Neural progenitor cell (in vitro differentiated cells): Measurements from ENCODE around the gene MACROD2. TPM values are rescaled to one million over a fixed set of nuclear protein-coding genes. Genes with fewer than 3 reads are reported as not detected.

ENCODE experiments used
- DNase-seq: peaks from one replicate; pipeline ENCODE4 v3.0.0-alpha.2; 2016; ENCODE audit warnings: low spot score
- H2AFZ ChIP-seq: fragments of 200-600 bp; sonication (generic); replicated peaks from 2 replicates; pipeline ENCODE4 v1.6.1; 2016; ENCODE audit warnings: antibody characterized with exemption
- H3F3A ChIP-seq: fragments of 200-600 bp; sonication (generic); 2 replicates; pipeline ENCODE4 v1.6.1; 2016; ENCODE audit warnings: antibody characterized with exemption, low read depth
- H3K27ac ChIP-seq: fragments of 200-600 bp; sonication (generic); 2 replicates; pipeline ENCODE4 v1.5.1; 2016; ENCODE audit warnings: mild to moderate bottlenecking
- H3K27me3 ChIP-seq: fragments of 200-600 bp; sonication (generic); 2 replicates; pipeline ENCODE4 v1.6.1; 2016; ENCODE audit warnings: mild to moderate bottlenecking, moderate library complexity
- H3K36me3 ChIP-seq: fragments of 200-600 bp; sonication (generic); 2 replicates; pipeline ENCODE4 v1.5.1; 2016
- H3K4me1 ChIP-seq: fragments of 200-600 bp; sonication (generic); 2 replicates; pipeline ENCODE4 v1.6.1; 2016; ENCODE audit warnings: mixed run types
- H3K4me2 ChIP-seq: fragments of 200-600 bp; sonication (generic); 2 replicates; pipeline ENCODE4 v1.6.1; 2016
- H3K4me3 ChIP-seq: fragments of 200-600 bp; sonication (generic); 2 replicates; pipeline ENCODE4 v1.5.1; 2016
- H3K79me2 ChIP-seq: fragments of 200-600 bp; sonication (generic); 2 replicates; pipeline ENCODE4 v1.6.1; 2016; ENCODE audit warnings: low read depth
- H3K9ac ChIP-seq: fragments of 200-600 bp; sonication (generic); 2 replicates; pipeline ENCODE4 v1.6.1; 2016
- H3K9me3 ChIP-seq: fragments of 200-600 bp; sonication (generic); 2 replicates; pipeline ENCODE4 v1.5.1; 2016; ENCODE audit warnings: low read depth
- H4K20me1 ChIP-seq: fragments of 200-600 bp; sonication (generic); 2 replicates; pipeline ENCODE4 v1.6.1; 2016; ENCODE audit warnings: low read depth
- H3K27ac Mint-ChIP-seq: 3 replicates; pipeline ENCODE4 v1.8.0; 2021; ENCODE audit warnings: mixed read lengths
- H3K27me3 Mint-ChIP-seq: 2 replicates; pipeline ENCODE4 v1.8.0; 2022; ENCODE audit warnings: low read depth, mild to moderate bottlenecking, inconsistent platforms, moderate library complexity, mixed read lengths; ENCODE audit not compliant: insufficient read depth
- H3K36me3 Mint-ChIP-seq: 3 replicates; pipeline ENCODE4 v1.8.0; 2021; ENCODE audit warnings: mixed read lengths
- H3K4me1 Mint-ChIP-seq: 3 replicates; pipeline ENCODE4 v1.8.0; 2021; ENCODE audit warnings: mixed read lengths
- H3K4me3 Mint-ChIP-seq: 3 replicates; pipeline ENCODE4 v1.8.0; 2021; ENCODE audit warnings: mild to moderate bottlenecking, moderate library complexity, mixed read lengths
- H3K9me3 Mint-ChIP-seq: 3 replicates; pipeline ENCODE4 v1.8.0; 2020; ENCODE audit warnings: mixed read lengths
- EZH2 ChIP-seq: fragments of 200-600 bp; sonication (generic); IDR thresholded peaks from 2 replicates; pipeline ENCODE4 v1.6.1; 2017; ENCODE audit warnings: antibody characterized with exemption, mild to moderate bottlenecking, moderate library complexity
- EZH2phosphoT487 ChIP-seq: fragments of 200-600 bp; sonication (generic); IDR thresholded peaks from 2 replicates; pipeline ENCODE4 v1.6.1; 2017; ENCODE audit warnings: antibody characterized with exemption
- total RNA-seq: library from RNA; depleted of rRNA; stranded (reverse); fragments of >200 nt; gene quantifications from 2 replicates; pipeline ENCODE4 v1.2.3, GENCODE V29; 2015; ENCODE audit warnings: low replicate concordance
- TF ChIP-seq, protein P1 (sequence below): fragments of 200-600 bp; sonication (generic); IDR thresholded peaks from 2 replicates; pipeline ENCODE4 v1.5.1; 2017; ENCODE audit warnings: antibody characterized with exemption, mild to moderate bottlenecking

Gene MACROD2
- total RNA-seq, 1 donor from 2014 or later: 11.9 TPM

GRCh38 chr20:15342991-15343523, 1347.7 kb downstream of the MACROD2 start:
- Mint-ChIP-seq H3K9me3 (no peaks in the 10 kb centered on the region), H3K4me3 (no peak overlapping the region), H3K4me1 (no peaks in the 10 kb centered on the region), H3K27me3 (no peaks in the 10 kb centered on the region), H3K36me3 (no peaks in the 10 kb centered on the region), H3K27ac (no peak overlapping the region)
- H3F3A ChIP-seq: no peaks in the 10 kb centered on the region
- H3K36me3 ChIP-seq: no peaks in the 10 kb centered on the region
- no peak overlapping the region for H3K4me3 ChIP-seq
- H4K20me1 ChIP-seq: no peaks in the 10 kb centered on the region
- H3K27ac ChIP-seq: no peak overlapping the region
- H3K79me2 ChIP-seq: no peaks in the 10 kb centered on the region
- H3K4me2 ChIP-seq: no peak overlapping the region
- TF ChIP-seq EZH2 (no peak), EZH2phosphoT487 (no peak)
- TF ChIP-seq, protein P1, sequence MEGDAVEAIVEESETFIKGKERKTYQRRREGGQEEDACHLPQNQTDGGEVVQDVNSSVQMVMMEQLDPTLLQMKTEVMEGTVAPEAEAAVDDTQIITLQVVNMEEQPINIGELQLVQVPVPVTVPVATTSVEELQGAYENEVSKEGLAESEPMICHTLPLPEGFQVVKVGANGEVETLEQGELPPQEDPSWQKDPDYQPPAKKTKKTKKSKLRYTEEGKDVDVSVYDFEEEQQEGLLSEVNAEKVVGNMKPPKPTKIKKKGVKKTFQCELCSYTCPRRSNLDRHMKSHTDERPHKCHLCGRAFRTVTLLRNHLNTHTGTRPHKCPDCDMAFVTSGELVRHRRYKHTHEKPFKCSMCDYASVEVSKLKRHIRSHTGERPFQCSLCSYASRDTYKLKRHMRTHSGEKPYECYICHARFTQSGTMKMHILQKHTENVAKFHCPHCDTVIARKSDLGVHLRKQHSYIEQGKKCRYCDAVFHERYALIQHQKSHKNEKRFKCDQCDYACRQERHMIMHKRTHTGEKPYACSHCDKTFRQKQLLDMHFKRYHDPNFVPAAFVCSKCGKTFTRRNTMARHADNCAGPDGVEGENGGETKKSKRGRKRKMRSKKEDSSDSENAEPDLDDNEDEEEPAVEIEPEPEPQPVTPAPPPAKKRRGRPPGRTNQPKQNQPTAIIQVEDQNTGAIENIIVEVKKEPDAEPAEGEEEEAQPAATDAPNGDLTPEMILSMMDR: no peak
- no peaks in the 10 kb centered on the region for H3K27me3 ChIP-seq
- no peak overlapping the region for H2AFZ ChIP-seq
- no peak overlapping the region for H3K9ac ChIP-seq
- no peak for DNase-seq
- no peaks in the 10 kb centered on the region for H3K4me1 ChIP-seq
- no peaks in the 10 kb centered on the region for H3K9me3 ChIP-seq

- Histone ChIP-seq H3K4me2 (no peak overlapping the region), H4K20me1 (no peaks in the 10 kb centered on the region), H3K9me3 (no peaks in the 10 kb centered on the region), H3K27me3 (no peaks in the 10 kb centered on the region), H3K36me3 (peaks cover 2% of the 10 kb centered on the region), H2AFZ (no peak overlapping the region), H3K4me1 (no peaks in the 10 kb centered on the region), H3K27ac (no peak overlapping the region), H3K9ac (no peak overlapping the region), H3K4me3 (no peak overlapping the region), H3K79me2 (no peaks in the 10 kb centered on the region), H3F3A (no peaks in the 10 kb centered on the region)
- H3K4me1 Mint-ChIP-seq: no peaks in the 10 kb centered on the region
- H3K36me3 Mint-ChIP-seq: no peaks in the 10 kb centered on the region
- H3K27ac Mint-ChIP-seq: no peak overlapping the region
- no peak for DNase-seq
- no peak for TF ChIP-seq EZH2
- TF ChIP-seq EZH2phosphoT487: no peak
- TF ChIP-seq, protein P1: no peak
- H3K9me3 Mint-ChIP-seq: peaks cover 7% of the 10 kb centered on the region
- H3K27me3 Mint-ChIP-seq: no peaks in the 10 kb centered on the region
- H3K4me3 Mint-ChIP-seq: no peak overlapping the region
Observed at GRCh38 chr20:15345287-15345686, 1350.0 kb downstream of the MACROD2 start.

DNA sequence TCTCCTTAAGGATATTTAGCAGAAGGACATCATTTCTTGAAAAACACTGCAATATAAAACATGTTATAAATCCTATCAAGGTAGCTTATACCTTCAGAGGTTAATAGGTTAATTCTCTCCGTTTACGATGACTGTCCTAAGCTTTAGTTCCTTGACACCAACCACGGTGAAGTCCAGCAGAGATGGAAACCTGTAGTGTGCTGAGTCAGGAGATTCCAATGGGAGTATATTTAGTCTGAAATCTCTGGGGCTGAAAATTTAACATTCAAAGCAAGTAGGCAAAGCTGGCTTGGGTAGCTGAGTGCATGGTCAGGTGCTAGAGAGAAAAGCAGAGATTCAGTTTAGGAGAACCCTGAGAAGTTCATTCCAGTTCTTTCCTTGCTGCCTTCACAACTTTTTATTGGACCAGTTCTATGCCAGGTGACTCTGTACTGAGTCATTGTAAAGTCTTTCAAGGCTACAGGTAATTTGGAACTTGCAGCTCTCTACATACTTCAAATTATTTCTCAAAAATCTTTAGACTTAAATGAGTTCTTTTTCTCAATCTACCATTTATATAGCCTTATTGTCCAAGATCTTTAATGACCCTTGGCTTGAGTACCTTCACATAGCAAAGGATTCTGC, 1351.5 kb downstream of the MACROD2 start:
- no peaks in the 10 kb centered on the region for H3K4me1 Mint-ChIP-seq

More for the DNA sequence above, 1351.5 kb downstream of the MACROD2 start:
- no peaks in the 10 kb centered on the region for H3K27me3 ChIP-seq
- TF ChIP-seq, protein P1: no peak
- TF ChIP-seq EZH2 (no peak), EZH2phosphoT487 (no peak)
- Mint-ChIP-seq H3K9me3 (peaks cover 7% of the 10 kb centered on the region), H3K27me3 (no peaks in the 10 kb centered on the region), H3K36me3 (no peaks in the 10 kb centered on the region), H3K4me3 (no peak overlapping the region), H3K27ac (no peak overlapping the region)
- no peak overlapping the region for H3K27ac ChIP-seq
- no peak overlapping the region for H3K9ac ChIP-seq
- no peaks in the 10 kb centered on the region for H3K79me2 ChIP-seq
- no peaks in the 10 kb centered on the region for H3F3A ChIP-seq
- H3K4me2 ChIP-seq: no peak overlapping the region
- no peak overlapping the region for H2AFZ ChIP-seq
- H3K4me1 ChIP-seq: no peaks in the 10 kb centered on the region
- peaks cover 2% of the 10 kb centered on the region for H3K36me3 ChIP-seq
- no peak overlapping the region for H3K4me3 ChIP-seq
- H4K20me1 ChIP-seq: no peaks in the 10 kb centered on the region
- no peaks in the 10 kb centered on the region for H3K9me3 ChIP-seq
- DNase-seq: no peak
